DND-41 (cell line): ENCODE measurements around the gene CAMK2N2.

ENCODE experiments used
- ATAC-seq: fragments of 200-7000 bp; cut with Tn5 transposase; 3 replicates; pipeline ENCODE4 v1.9.1; 2021; ENCODE audit warnings: low read depth; ENCODE audit not compliant: insufficient read depth
- DNase-seq: peaks from one replicate; pipeline ENCODE4 v3.0.0-alpha.2; 2020
- H2AFZ ChIP-seq: 2 replicates; pipeline ENCODE4 v1.6.0; 2012; ENCODE audit warnings: low read depth, low read length
- H3K27ac ChIP-seq: 2 replicates; pipeline ENCODE4 v1.5.1; 2012; ENCODE audit warnings: low read length, inconsistent platforms
- H3K27me3 ChIP-seq: fragments of 200-600 bp; sonication (generic); 2 replicates; pipeline ENCODE4 v1.6.0; 2012; ENCODE audit warnings: low read length, mild to moderate bottlenecking, inconsistent platforms; ENCODE audit not compliant: insufficient read depth, poor library complexity
- H3K36me3 ChIP-seq: 2 replicates; pipeline ENCODE4 v1.5.1; 2012; ENCODE audit warnings: low read length, inconsistent platforms; ENCODE audit not compliant: insufficient read depth
- H3K4me1 ChIP-seq: 2 replicates; pipeline ENCODE4 v1.5.1; 2012; ENCODE audit warnings: mild to moderate bottlenecking, low read length; ENCODE audit not compliant: insufficient read depth
- H3K4me2 ChIP-seq: 2 replicates; pipeline ENCODE4 v1.6.0; 2012; ENCODE audit warnings: mild to moderate bottlenecking, moderate library complexity, low read length, inconsistent platforms; ENCODE audit not compliant: insufficient read depth
- H3K4me3 ChIP-seq, 2 experiments: fragments of 200-600 bp in 1 of 2; shearing (Covaris generic) in 1 of 2; 2 replicates each; pipeline ENCODE4 v1.5.1; 2012 to 2016; ENCODE audit warnings: inconsistent platforms in 2 of 2, low read length in 2 of 2, mild to moderate bottlenecking in 2 of 2, low read depth in 1 of 2, moderate library complexity in 1 of 2
- H3K79me2 ChIP-seq: 2 replicates; pipeline ENCODE4 v1.6.0; 2012; ENCODE audit warnings: low read length, inconsistent platforms; ENCODE audit not compliant: insufficient read depth
- H3K9ac ChIP-seq: 2 replicates; pipeline ENCODE4 v1.6.0; 2012; ENCODE audit warnings: low read depth, mild to moderate bottlenecking, inconsistent platforms, low read length, moderate library complexity
- H3K9me3 ChIP-seq: 2 replicates; pipeline ENCODE4 v1.5.1; 2012; ENCODE audit warnings: low read length, moderate library complexity, mild to moderate bottlenecking, inconsistent platforms; ENCODE audit not compliant: insufficient read depth, severe bottlenecking
- H4K20me1 ChIP-seq: 2 replicates; pipeline ENCODE4 v1.6.0; 2012; ENCODE audit warnings: low read length; ENCODE audit not compliant: insufficient read depth
- EZH2 ChIP-seq: IDR thresholded peaks from 3 replicates; pipeline ENCODE4 v1.6.1; 2012; ENCODE audit warnings: borderline replicate concordance, low read depth, mild to moderate bottlenecking, moderate library complexity, low read length, inconsistent platforms; ENCODE audit not compliant: severe bottlenecking
- TF ChIP-seq, protein P1 (sequence below): IDR thresholded peaks from 2 replicates; pipeline ENCODE4 v1.5.1; 2012; ENCODE audit warnings: borderline replicate concordance, low read length, moderate library complexity, mild to moderate bottlenecking; ENCODE audit not compliant: poor library complexity, severe bottlenecking; ENCODE audit errors: extremely low read depth

CAMK2N2 gene

DNA sequence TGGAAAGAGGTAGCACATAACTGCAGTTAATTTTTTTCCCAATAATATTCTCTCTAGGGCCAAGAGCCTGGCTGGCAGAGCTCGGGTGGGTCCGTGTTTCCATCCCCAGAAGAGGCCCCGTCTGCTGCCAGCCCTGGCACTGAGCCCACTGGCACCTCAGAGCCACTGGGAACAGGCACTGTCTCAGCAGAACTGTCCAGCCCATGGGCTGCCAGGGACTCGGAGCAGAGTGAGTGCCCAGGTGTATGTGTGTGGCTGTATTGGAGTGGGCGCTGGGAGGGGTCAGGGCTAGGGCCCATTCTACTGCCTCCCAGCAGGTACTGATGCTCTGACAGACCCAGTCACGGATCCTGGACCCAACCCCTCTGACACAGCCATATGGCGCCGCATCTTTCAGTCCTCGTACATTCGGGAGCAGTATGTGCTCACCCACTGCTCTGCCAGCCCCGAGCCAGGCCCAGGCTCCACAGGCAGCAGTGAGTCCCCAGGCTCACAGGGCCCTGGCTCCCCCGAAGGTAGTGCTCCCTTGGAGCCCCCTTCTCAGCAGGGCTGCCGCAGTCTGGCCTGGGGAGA lies 23.0 kb downstream of the CAMK2N2 start:
- Histone ChIP-seq H4K20me1 (peaks cover 26% of the 10 kb centered on the region), H3K79me2 (no peaks in the 10 kb centered on the region), H3K27me3 (no peaks in the 10 kb centered on the region), H3K4me1 (no peaks in the 10 kb centered on the region), H3K27ac (no peak overlapping the region), H3K36me3 (peaks cover 17% of the 10 kb centered on the region), H3K9me3 (no peaks in the 10 kb centered on the region), H3K9ac (no peak overlapping the region), H2AFZ (no peak overlapping the region), H3K4me2 (no peak overlapping the region), H3K4me3 (no peak overlapping the region)
- ATAC-seq (no peak), DNase-seq (no peak)
- no peak for TF ChIP-seq EZH2
- TF ChIP-seq, protein P1, sequence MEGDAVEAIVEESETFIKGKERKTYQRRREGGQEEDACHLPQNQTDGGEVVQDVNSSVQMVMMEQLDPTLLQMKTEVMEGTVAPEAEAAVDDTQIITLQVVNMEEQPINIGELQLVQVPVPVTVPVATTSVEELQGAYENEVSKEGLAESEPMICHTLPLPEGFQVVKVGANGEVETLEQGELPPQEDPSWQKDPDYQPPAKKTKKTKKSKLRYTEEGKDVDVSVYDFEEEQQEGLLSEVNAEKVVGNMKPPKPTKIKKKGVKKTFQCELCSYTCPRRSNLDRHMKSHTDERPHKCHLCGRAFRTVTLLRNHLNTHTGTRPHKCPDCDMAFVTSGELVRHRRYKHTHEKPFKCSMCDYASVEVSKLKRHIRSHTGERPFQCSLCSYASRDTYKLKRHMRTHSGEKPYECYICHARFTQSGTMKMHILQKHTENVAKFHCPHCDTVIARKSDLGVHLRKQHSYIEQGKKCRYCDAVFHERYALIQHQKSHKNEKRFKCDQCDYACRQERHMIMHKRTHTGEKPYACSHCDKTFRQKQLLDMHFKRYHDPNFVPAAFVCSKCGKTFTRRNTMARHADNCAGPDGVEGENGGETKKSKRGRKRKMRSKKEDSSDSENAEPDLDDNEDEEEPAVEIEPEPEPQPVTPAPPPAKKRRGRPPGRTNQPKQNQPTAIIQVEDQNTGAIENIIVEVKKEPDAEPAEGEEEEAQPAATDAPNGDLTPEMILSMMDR = no peak

DNA sequence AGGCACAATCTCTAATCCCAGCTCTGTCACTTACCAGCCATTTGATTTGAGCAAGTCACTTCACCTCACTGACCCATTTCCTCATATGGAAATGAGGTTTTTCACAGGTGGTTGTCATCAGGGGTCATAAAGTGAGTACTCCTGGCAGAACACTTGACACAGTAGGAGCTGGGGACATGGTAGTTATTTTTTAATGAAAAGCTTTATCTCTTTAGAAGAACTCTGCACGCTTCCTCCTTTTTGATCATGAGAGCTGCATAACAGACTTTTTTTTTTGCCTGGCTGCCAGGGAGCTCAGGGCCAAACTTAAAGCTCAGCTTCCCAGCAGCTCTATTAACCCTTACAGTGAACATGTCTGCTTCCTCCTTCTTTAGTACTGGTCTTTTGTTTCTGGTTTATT lies 23.5 kb downstream of the CAMK2N2 start:
- no peak for ATAC-seq
- TF ChIP-seq EZH2 = no peak
- TF ChIP-seq, protein P1 = no peak

DNA sequence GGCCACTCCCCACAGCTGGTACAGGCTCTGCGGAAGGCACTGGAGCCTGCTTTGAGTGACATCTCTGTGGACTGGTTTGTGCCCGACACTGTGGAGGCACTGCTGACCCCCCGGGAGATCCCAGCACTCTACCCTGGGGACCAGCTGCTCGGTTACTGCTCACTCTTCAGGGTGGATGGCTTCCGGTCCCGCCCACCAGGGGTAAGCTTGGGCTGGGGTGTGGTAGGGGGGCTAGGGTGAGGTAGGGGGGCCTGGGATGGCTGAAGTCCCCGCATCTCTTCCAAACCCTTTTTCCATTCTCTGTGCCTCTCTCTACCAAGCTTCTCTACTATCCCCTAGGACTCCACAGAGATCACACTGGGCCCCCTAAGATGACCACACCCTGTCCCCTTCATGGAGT lies 24.1 kb downstream of the CAMK2N2 start:
- H3K4me2 ChIP-seq = no peak overlapping the region
- H3K9ac ChIP-seq = no peak overlapping the region
- peaks cover 6% of the 10 kb centered on the region for H3K27me3 ChIP-seq
- H2AFZ ChIP-seq = no peak overlapping the region
- H3K36me3 ChIP-seq = peaks cover 5% of the 10 kb centered on the region
- H4K20me1 ChIP-seq = peaks cover 20% of the 10 kb centered on the region
- no peak overlapping the region for H3K4me3 ChIP-seq
- H3K27ac ChIP-seq = no peak overlapping the region
- DNase-seq (no peak), ATAC-seq (no peak)
- no peaks in the 10 kb centered on the region for H3K4me1 ChIP-seq
- H3K79me2 ChIP-seq = no peaks in the 10 kb centered on the region
- H3K9me3 ChIP-seq = no peaks in the 10 kb centered on the region
- no peak for TF ChIP-seq EZH2
- TF ChIP-seq, protein P1 = no peak

More for the DNA sequence above, 23.5 kb downstream of the CAMK2N2 start:
- no peaks in the 10 kb centered on the region for H3K4me1 ChIP-seq
- H3K36me3 ChIP-seq = peaks cover 11% of the 10 kb centered on the region
- no peak overlapping the region for H3K9ac ChIP-seq
- H3K79me2 ChIP-seq = no peaks in the 10 kb centered on the region
- peaks cover 25% of the 10 kb centered on the region for H4K20me1 ChIP-seq
- H3K27me3 ChIP-seq = peaks cover 2% of the 10 kb centered on the region
- DNase-seq = no peak
- H3K27ac ChIP-seq = no peak overlapping the region
- no peak overlapping the region for H3K4me3 ChIP-seq
- no peak overlapping the region for H3K4me2 ChIP-seq
- H3K9me3 ChIP-seq = no peaks in the 10 kb centered on the region
- no peak overlapping the region for H2AFZ ChIP-seq

DNA sequence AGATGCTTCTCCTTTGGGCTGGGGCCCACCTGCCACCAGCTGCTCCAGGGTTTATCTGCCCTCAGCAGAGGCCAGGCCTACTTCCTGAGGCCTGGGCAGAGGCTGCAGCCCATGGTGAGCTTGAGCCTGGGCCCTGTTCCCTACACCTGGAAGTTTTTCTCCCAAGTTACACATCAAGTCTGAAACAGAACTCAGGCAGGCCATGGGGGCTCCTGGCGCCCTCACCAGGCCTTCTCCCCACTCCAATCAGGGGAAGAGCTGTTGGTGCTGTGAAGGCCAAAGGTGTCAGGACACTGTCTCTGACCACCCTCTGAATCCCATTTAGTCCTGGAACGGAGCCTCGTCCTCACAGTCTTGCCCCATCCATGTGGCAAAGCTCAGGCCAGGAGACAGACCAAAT lies 24.7 kb downstream of the CAMK2N2 start:
- Histone ChIP-seq H3K9me3 (no peaks in the 10 kb centered on the region), H3K36me3 (no peaks in the 10 kb centered on the region; the same call in 1 of the 2 replicates), H4K20me1 (peaks cover 20% of the 10 kb centered on the region), H3K4me2 (no peak overlapping the region), H3K79me2 (no peaks in the 10 kb centered on the region), H3K4me3 (no peak overlapping the region), H3K27me3 (peaks cover 10% of the 10 kb centered on the region), H3K9ac (no peak overlapping the region), H2AFZ (no peak overlapping the region), H3K27ac (no peak overlapping the region), H3K4me1 (no peaks in the 10 kb centered on the region)
- ATAC-seq (no peak), DNase-seq (no peak)
- TF ChIP-seq, protein P1 = no peak
- no peak for TF ChIP-seq EZH2
